NOMO-1 treated with dmso at 0.1 percent for 144 hours (cell line): ENCODE data around the gene PTH2R.

ENCODE experiments used
- DNase-seq: peaks from one replicate; lab custom pipeline; 2025; ENCODE audit not compliant: unreplicated experiment; lab: John Stamatoyannopoulos, UW

PTH2R gene

DNA sequence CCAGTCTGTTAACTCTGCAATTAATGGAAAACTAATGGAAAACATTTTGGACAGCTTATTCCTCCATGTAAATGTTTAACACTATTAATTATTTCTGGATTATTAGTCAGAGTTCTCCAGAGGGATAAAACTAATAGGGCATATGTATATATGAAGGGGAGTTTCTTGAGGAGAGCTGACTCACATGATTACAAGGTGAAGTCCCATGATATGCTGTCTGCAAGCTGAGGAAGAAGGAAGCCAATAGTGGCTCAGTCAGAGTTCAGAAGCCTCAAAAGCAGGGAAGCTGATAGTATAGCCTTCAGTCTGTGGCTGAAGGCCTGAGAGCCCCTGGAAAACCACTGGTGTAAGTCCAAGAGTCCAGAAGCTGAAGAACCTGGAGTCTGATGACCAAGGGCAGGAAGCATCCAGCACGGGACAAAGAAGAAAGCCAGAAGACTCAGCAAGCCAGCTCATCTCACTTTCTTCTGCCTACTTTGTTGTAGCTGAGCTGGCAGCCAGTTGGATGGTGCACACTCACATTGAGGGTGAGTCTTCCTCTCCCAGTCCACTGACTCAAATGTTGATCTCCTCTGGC is 136.0 kb downstream of the PTH2R start:
- DNase-seq, result no peak
